Fibroblast of skin of scalp (primary cell): ENCODE results near the gene FKBP6.
"Not testable (repeated sequence)": the region's sequence is repeated elsewhere in the genome, so short reads cannot be mapped to it uniquely, and the experiment has no call there.

Experiments used
- DNase-seq: peaks from one replicate; pipeline ENCODE4 v3.0.0-alpha.2; 2013

FKBP6 gene

DNA sequence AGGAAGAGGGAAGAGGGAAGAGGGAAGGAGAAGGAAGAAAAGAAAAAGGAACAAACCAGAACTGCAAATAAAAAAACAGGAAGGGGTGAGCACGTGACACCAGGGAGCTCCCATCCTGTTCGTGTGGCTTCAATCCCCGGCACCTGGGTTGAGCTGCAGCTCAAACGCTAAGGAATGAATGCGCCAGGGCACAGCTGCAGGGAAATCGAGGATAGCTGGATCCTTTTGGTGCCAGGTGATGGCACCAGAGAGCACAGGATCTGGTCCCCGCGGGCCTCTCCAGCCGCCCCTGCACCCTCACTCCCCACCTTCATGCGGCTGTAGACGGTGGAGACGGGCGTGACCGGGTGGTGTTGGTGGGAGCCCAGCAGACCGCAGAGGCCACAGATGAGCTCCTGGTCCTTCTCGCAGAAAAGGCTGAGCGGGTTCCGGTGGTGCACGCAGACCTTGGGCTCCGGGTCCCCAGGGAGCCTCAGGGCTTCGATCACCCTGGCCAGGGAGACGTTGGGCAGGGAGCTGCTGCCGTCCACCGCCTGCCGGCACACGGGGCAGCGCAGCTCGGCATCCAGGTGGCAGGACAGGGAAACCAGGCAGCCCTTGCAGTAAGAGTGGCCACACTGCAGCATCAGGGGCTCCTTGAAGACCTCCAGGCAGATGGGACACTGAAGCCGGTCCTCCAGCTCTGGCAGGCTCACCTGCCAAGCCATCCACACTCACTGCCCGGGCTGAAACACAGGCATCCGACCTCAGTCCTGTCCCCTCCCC lies 3.7 kb upstream of the FKBP6 start:
- DNase-seq = peak; percentile 40

DNA sequence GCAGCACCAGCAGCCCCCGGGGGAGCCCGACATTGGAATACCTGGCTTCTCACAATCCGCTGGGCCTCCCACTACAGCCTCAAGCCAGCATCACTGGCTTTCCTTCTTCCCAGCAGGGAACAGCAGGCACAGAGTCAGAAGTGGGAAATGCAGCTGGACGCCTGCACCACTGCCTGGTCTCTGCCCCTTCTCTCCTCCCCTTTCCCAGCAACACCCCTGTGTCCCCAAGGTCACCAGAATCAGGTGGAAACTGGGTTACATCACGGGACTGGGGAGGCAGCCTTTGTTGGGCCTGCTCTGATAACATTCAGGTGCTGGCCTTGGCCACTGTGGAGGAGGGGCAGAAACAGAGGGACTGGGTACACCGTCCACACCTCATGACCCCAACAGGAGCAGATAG lies 2.5 kb upstream of the FKBP6 start:
- not testable (repeated sequence) for DNase-seq

DNA sequence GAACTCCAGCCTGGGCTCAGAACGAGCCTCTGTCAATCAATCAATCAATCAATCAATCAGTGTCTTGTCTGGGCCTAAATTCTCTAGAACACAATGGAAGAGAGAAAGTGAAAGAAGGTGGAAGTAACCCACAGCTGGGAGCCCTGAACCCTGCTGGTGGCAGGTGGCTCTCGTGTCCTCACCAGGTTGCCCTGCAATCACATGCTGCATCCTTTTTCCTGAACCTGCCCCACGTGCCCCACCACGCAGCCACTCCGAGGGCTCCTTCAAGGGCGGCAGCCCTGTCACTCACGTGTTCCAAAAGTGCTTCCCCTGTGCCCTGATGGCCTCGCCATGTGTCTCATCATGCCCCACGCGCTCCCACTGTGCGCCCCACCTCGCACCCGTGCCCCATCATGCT lies 512 bp upstream of the FKBP6 start:
- not testable (repeated sequence) for DNase-seq

DNA sequence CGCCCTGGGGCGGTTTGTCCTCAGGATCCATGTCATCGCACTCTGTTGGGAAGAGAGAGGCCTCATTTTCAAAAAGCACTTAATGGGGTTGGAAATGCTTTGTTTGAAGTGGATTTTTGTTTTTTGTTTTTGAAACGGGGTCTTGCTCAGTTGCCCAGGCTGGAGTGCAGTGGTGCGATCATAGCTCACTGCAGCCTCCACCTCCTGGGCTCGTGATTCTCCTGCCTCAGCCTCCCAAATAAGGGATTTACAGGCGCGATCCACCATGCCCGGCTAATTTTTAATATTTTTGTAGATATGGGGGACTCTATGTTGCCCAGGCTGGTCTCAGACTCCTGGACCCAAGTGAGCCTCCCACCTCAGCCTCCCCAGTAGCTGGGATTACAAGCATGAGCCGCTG lies 735 bp downstream of the FKBP6 start:
- DNase-seq = no peak

DNA sequence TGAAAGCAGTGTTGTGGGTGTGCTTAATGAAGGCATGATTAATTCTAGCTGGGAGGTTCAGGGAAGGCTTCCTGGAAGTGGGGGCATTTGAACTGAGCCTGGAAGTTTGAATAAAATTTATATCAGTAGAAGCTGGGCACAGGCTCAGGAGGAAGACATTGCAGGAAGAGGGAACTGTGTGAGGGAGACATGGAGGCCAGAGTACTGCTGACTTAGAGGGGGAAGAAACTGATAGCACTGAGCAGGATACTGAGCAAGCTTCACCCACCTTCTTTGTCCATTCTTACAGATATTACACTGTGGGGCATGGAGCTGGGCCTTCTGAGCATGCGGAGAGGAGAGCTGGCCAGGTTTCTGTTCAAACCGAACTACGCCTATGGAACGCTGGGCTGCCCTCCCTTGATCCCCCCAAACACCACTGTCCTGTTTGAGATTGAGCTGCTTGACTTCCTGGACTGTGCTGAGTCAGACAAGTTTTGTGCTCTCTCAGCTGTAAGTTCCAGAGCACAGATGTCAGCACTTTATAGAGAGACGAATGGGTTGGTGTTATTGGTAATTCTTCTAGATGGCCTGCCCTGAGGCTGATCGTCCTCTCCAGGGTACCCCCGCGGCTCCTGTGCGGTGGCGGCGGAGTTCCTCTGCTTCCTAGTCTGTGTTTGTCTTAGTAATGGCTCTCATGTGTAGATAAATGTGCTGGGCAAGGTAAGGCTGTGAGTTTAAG lies 2.1 kb downstream of the FKBP6 start:
- peak; percentile 31 for DNase-seq

DNA sequence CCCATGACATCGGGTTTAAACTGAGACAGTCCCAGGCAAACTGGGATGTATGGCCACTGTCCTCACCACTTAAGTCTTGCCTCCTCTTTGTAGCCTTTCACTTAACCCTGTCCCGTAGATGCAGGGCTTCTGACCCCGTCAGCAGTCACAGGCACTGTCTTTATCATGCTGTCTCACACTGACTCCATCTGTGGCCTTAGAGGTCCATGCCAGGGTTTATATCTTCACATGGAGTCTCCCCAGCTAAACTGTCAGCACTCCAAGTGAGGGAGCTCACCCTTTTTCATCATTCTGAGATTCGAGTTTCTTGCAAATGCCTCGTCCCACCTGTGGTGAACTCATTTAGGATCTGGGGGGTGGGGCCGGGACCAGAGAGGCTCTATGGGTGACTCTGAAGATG lies 2.8 kb downstream of the FKBP6 start:
- no peak for DNase-seq

DNA sequence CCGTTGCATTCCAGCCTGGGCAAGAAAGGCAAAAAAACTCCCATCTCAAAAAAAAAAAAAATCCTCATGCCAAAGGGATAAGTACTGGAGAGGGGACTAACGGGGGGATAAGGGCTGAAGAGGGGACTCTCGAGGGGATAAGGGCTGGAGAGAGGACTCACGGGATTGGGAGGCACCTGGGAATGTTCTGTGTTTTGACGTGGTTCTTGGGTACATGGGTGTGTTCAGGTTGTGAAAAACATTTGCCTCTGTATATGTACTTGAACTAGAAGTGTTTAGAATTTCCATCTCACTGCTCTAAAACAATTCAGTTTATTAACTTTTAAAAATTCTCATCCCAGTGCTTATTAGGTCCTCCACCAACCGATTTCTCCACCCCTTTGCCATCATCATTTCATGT lies 4.5 kb downstream of the FKBP6 start:
- DNase-seq = no peak

DNA sequence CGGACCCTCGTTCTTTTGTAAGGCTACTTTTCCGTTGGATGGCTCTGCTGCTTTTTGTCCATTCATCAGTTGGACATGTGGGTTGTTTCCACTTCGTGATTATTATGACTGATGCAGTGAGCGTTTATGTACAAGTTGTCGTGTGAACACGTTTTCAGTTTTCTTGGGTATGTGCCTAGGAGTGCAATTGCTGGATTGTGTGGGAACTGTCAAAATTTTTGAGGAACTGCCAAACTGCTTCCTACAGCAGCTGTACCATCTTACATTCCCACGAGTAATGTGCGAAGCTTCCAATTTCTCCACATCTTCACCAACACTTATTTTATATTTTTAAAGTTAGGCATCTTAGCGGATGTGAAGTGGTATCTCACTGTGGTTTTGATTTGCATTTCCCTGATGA lies 10.4 kb downstream of the FKBP6 start:
- DNase-seq = peak; percentile 33

DNA sequence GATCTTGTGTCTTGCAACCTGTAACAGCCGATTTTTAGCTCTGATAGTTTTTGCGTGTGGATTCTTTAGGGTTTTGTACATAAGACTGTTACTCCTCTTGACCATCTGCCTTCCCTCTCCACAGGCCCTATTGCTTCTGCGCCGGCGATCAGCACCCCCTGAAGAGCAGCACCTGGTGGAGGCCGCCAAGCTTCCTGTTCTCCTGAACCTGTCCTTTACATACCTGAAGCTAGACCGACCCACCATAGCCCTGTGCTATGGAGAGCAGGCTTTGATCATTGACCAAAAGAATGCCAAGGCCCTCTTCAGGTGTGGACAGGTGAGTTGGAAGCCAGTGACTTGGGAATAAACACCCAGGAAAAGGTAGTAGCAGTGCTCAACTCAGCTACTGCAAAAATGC lies 12.6 kb downstream of the FKBP6 start:
- DNase-seq = no peak

DNA sequence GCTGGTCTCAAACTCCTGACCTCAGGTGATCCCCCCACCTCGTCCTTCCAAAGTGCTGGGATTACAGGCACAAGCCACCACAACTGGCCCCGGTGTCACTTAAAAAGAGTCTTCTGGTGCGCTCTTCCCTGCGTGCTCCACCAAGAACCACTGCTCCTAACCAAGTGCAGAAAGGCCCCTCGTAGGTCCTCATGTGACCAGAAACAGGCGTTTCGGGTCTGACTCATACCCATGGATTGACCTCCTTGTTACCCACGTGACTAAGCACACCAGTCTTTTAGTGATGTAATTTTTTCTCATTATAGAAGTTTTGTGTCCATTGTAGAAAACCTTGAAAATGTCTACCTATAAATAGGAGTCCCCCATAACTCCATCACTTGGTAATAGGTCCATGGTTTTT lies 13.9 kb downstream of the FKBP6 start:
- peak; percentile 71 for DNase-seq

DNA sequence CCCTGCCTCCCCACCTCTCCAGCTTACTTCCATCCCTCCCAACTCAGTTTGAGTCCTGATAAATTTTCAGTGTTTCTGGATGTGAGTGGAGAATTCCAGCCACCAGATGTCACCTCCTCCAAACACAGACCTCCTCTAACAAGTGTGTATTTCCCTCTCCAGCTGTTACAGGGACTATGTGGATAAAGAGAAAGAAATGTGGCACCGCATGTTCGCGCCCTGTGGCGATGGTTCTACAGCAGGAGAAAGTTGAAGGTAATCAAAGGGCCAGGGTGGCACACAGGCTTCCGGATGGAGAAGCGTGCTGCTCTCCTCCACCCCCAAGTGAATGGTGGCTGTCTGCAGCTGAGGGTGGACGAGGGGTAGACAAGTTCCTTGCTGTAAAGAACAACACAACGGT lies 14.7 kb downstream of the FKBP6 start:
- peak; percentile 73 for DNase-seq

DNA sequence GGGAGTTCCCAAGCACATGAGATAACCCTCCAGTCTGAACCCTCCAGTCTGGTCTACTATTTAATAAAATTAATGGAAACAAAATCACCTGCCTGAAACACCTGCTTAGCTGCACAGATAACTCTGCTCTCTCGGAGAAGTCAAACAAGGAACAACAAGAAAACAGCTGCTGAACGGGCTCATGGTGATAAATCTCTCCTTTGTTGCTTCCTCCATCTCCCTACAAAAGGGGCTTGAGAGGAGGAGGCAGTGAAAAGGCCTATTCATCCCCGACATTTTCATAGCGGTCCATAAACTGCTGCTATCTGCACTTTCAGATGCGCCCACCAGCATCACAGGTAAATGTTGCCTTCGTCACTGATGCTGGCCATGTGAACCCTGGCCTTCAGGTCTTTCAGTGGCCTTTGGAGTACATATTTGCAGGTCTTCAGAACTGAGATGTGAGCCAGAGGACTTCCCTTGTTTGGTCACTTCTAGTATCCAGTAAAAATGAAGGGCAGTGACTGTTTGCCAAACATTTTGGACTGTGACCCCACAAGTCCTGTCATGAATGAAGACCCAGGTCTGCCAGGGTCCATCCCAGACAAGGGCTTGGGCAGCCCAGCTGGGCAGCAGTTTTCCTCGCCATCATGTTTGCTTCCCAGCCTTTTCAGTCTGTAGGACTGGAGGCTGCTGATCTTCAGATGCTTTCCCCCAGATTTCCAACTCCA lies 15.9 kb downstream of the FKBP6 start:
- no peak for DNase-seq

DNA sequence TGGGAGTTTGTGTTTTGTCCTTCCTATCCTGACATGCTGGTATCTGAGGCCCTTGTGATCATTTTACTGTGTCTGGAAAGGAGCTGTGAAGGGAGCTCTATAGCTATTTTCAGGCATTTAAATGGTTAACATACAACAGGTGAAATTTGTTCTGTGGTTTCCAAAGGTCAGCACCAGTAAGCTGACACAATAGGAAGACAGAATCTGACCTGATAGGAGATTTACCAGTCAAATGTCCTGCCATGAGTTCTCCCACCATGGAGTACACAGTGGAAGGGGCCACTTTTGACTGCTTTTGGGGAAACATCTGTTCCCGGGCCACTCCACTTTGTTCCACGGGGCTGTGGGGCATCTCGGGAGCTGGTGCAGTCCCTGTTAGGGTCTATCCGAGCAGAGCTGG lies 17.6 kb downstream of the FKBP6 start:
- DNase-seq = no peak

DNA sequence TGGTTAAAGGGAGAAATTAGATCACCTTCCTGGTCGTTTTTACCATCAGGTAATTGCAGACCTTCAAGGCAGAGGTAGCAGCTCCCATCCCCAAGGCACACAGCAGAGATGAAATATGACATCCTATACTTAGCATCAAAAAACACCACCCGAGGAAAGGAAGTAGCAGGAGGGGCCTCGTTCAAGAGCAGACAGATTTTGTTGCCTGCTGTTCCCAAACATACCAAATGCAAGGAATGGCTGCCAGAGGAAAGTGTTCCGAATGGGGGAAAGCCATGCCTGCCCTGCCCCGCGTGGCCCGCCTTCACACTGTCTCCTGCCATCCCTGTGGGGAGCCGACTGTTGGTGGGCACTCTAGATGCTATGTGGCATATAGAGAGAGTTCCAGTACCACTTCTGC lies 18.0 kb downstream of the FKBP6 start:
- DNase-seq = no peak

DNA sequence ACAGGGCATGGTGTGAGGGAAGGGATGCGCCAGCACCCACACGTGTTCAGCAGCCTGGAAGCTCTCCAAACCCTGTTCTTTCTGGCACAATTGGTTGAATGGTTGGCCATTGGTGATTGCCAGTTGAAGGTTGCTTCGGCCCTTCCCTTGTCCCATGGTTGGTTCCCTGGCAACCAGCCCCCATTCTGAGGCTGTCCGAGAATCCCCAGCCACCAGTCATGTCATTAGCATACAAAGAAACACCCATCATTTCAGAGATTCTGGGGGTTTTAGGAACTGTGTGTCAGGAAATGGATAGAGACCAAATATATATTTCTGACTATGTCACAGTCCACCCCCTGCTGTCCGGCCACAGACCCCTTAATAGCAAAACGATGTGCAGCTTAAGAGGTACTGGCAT lies 21.8 kb downstream of the FKBP6 start:
- DNase-seq = no peak

DNA sequence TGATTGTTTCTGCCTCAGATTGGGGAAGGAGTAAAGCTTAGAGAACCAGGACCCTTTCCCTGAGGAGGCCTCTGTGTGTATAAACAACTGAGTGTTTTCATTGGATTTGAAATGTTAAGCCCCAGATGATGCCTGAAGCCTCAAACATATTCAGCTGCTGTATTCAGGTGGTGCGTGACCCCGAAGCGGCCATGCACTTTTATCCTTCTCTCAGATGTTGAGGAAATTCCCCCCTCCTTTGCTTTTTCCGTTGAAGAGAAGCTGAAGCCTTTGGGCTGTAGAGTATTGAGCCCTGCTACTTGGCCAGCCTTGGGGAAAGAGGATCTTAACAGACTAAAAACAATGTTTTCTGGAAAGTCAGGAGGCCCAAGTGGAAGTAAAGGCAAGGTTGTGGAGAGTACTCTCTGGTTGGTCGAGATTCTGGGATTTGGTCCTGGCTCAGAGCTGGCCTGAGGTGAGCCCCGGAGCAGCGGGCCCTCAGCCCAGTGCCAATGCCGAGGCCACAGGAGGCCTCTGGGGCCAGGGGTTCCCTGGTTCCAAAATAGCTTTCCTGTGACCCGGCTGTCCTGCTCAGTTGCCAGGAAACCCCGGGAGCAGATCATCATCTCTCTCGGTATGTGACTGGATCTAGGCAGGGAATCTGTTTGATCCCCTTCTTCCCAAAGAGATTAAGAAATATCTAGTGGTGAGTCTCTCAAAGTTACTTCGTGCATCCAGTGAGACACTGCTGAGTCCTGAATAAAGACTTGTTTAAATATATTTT lies 22.5 kb downstream of the FKBP6 start:
- DNase-seq = no peak

DNA sequence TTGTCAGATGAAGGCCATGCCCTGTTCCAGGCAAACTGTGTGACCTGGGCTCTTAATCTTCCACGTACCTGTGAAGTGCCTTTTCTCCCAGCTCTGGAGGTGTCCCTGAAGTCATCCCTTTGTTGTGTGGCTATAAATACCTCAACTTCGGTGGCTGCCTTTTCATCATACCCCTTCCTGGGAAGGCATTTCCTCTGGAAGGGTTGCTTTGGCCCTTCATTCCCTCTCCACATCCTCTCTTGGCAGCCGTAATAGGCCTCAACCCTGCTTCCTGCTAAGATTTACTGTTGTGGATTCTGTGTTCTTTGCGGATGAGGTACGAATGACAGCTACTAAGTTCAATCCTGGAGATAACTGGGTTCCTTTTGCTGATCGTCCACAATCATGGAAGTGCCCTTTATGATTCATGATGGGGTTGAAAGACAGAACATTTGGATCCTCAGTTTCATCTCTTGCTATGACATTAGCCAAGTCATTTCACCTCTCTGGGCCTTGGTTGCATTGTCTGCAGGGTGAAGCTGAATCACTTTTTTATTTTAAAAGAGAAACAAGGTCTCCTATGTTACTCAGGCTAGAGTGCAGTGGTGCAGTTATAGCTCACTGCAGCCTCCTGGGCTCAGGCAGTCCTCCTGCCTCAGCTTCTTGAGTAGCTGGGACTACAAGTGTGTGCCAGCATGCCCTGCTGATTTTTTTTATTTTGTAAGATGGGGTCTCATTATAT lies 23.6 kb downstream of the FKBP6 start:
- no peak for DNase-seq

DNA sequence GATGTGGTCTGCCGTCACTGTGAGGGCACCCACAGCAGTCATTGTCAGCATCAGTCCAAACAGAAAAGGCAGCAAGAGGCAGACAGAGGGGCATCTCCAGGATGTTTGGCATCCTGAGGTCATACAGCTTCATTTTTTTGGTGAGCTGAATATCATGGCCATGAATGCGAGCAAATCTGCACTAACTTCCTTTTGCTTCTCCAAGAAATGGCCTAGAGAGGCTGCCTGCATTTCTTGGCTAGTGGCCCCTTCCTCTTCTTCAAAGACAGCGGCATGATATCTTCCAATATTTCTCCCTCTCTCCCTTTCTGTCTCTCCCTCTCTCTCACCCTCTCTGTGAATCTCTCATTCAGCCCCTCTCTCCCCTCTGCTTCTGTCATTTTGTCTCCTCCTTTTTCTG lies 24.8 kb downstream of the FKBP6 start:
- DNase-seq = no peak

DNA sequence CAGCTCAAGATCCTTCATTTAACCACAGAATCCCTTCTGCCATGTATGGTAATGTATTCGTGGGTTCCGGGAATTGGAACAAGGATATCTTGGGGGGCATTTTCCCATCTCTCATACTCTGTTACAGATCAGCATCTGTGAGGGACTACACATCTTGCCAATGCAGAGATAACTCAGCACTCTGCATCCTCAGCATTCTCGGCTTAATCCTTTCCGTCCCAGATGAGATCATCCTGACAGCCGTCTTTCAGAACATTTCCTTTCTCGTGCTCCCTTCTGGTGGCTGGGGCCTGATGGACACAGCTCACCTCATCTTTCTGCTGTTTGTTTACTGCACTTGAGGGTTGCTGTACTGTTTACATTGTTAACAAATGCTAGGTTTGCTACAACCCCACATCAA lies 25.3 kb downstream of the FKBP6 start:
- no peak for DNase-seq

DNA sequence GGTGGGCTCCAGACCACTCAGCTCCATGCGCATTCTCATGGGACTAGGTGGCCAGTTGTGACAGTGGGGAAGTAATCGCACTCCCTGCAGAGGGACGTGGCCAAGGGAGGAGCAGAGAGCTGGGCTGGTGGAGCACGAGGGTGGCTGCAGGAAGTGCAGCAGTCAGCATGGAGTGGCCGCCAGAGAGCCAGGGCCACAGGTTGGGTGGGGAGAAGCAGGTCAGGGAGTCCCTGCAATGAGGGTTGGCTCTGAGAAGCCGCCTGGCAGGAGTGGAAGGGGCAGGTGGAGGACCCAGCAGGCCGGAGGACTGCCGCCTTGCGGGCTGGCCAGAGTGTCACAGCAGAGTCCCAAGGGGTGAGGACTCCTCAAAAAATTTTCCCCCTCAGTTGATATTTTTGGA lies 26.2 kb downstream of the FKBP6 start:
- no peak for DNase-seq

DNA sequence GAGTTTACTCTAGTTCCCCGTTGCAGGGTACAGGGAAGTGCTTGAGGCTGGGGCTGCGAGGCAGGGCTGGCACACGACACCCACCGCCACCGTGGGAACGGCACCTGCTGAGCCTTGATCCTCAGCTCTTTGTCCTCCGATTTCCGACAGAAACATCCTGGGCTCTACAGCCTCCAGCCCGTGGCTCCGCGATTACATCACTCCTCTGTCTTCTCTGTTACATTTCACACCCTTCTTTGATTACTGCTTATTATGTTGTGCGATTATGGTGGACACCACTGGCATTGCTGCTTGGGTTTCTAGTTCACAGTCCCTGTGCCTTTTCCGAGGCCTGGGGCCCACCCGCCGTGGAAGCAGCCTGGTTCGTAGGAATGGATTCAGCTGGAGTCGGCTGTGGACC lies 26.9 kb downstream of the FKBP6 start:
- no peak for DNase-seq

DNA sequence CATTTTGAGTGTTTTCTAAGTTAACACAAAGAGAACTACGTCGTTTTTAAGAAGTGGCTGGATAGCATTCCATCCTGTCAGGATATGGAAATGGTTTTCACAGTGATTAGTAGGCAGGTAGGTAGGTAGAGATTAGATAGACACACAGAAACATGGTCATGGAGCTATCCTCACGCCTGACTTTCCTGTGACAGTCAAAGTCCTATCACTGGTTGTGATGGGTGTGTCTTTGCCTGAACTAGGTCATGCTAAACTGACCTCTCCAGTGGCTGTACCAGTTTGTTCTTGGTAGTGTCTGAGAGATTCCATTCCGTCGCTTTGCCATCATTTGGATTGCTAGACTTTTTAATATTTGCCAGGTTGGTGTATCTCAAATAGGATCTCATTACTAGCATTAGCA lies 28.2 kb downstream of the FKBP6 start:
- no peak for DNase-seq
